HG03045 (cell line): ENCODE measurements around the gene SEC61A2.

Experiments used
- ATAC-seq: cut with Tn5 transposase; IDR thresholded peaks from one replicate; pipeline ENCODE4 v1.9.1; 2021; ENCODE audit warnings: mild to moderate bottlenecking, moderate library complexity; ENCODE audit not compliant: unreplicated experiment

SEC61A2 gene

DNA sequence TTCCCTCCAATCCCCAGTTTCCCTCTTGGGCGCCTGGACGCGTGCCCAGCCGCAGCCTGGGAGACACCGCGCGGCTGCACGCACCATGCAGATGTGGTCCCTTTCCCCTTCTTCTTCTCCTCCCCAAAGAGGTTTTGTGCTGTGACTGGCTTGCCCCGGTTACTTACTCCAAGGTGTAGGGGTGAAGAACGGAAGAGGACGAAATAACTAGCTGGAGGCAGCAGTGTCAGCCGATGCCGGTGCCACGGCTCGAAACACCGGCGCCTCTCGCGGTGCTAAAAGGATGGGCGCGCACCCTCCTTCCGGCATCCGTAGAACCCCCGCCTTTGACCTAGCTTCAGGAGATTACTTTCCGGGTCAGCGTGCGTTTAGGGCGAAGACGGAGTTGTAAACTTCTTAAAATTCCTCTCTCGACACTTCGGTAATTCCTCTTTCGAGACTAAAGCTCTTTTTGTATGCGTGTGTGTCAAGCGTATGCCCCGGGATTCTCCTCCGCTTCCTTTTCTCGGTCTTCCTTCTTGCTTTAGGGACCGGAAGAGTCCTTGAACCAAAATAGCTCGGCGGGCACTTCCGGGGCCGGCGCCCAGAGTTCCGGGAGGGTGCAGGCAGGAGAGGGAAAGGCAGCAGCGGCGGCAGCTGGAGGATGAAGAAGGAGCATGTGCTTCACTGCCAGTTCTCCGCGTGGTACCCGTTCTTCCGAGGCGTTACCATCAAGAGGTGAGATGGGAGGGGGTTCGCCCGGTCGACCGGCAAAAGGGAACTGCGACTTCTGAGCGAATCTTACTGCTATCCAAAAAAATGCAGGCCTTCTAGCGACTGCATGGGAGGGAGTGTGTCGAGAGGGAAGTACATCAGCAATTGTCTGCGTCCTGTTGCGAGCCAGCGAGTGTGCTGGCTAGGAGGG is 66.4 kb downstream of the SEC61A2 start, which contains the start of the genes CDC123 and NUDT5:
TSS of gene CDC123 (plus strand) at position 586 of the 904 bp plus-strand sequence. CDS start at position 644, 58 bp downstream.
TSS of gene NUDT5 (minus strand) at position 289 of the 904 bp plus-strand sequence. CDS start 9,600 bp downstream, outside the sequence.
- ATAC-seq = peak; percentile 91

DNA sequence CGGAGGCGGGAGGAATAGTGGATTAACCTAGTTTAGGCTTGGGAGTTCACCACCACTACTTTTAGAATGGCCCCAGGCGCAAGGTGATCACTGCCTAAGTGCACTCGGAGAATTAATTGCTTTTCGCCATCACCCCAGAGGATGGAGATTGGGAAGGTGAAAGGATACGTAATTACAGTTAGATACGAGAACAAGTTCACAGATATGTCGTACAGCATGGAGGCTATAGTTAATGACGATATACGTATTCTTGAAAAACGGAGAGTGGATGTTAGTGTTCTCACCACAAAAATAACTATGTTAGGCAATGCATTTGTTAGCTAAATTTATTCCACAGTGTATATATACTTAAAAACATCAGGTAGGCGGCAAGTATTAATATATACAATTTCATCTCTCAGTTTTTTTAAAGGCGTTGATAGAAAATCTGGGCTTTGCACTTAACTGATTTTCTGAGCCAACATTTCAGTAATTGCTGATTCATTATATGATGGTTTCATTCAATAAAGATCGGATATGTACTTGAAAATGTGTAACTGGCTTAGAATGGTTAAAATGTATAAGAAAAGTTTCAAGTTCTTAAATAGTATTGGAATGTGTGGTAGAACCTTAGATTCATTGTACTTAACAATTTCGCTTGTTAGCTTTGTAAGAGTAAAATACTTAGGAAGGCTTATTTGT is 67.2 kb downstream of the SEC61A2 start:
- ATAC-seq = no peak

DNA sequence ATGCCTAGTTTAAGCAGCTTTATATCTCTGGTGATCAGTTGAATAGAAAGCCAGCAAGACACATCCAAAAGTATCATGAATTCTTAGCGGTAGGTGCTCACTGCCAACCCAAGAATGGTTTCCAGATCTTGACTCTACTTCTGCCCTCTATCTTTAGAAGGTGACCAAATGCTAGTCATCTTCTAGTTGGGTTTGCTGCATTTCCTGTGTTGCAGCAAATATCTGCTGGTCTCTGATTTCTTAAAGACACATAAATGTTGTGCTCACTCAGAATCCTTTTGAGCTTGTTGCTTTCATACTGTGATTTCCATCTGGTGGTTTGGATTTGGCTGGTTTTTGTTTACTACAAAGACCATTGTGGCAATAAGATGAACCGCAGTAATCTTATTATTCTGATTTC is 68.7 kb downstream of the SEC61A2 start:
- no peak for ATAC-seq

DNA sequence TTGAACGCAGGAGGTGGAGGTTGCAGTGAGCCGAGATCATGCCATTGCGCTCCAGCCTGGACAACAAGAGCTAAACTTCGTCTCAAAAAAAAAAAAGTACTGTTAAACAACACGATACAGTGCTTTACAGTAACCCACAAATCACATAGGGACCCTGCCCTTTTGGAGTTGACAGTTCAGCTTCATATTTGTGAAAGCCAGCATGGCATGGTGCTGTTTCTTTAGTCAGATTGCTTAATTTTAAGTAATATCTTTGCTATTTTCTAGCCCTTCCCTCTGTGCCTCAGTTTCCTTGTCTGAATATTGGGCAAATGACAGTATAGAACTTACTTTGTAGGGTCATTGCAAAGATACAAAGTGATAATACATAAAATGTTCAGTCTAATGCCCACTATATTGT is 71.4 kb downstream of the SEC61A2 start:
- no peak for ATAC-seq

DNA sequence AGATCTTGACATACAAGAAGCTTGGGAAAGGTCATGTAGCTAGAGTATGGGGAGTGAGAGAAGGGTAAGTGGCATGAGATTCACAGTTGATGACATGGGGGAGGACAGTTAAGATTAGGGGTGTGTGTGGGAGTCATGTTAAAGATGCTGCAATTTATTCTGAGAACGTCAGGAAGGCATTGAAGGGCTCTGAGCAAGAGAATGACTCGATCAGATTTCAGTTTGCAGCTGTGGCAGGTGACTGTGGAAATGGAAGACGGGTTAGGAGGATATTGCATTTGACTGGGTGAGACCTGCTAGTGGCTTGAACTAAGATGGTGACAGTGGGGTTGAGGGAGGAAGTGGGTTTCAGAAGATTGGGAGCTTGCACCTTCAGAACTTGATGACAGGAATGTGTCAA is 72.1 kb downstream of the SEC61A2 start:
- no peak for ATAC-seq

DNA sequence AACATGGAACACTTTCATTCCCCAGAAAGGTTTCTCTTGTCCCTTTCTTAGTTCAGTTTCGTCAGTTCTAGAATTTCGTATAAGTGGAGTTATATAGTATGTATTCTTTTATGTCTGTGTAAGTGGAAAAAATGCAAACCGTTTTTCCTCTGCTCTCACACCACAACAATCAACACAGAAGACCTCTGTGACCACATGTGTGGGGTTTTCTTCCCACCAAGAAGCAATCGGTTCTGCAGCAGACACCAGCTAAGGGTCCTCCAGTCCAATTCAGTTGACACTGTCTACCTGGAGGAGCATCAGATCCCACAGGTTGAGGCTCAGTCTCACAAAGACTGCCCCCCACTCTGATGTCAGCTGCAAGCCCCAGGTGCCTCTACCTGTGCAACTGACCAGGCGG is 72.7 kb downstream of the SEC61A2 start:
- no peak for ATAC-seq

DNA sequence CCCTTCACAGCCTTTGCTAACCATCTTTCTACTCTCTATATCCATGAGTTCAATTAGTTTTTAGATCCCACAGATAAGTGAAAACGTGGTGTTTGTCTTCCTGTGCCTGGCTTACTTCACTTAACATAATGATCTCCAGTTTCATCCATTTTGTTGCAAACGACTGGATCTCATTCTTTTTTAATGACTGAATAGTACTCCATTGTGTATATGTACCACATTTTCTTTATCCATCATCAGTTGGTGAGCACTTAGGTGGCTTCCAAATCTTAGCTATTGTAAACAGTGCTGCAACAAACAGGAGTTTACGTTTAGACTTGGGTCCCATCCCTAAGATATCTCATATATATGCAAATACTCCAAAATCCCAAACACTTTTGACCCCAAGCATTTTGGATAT is 75.6 kb downstream of the SEC61A2 start:
- no peak for ATAC-seq

DNA sequence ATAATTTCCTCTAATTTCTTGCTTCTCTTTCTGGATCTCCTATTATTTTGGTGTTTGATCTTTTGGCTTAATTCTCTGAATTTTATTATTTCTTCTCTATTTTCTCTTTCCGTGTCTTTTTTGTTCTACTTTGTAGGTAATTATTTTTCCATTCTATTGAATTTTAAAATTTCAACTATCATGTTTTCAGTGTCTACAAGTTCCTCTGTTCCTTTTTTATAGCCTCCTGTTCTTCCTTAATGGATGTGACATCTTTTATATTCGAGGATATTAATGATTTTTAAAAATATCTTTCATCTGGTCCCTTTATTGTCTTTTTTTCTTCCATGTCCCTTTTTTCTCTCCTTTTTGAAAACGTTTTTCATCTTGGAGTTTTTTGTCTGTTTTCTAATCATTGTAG is 77.6 kb downstream of the SEC61A2 start:
- no peak for ATAC-seq

DNA sequence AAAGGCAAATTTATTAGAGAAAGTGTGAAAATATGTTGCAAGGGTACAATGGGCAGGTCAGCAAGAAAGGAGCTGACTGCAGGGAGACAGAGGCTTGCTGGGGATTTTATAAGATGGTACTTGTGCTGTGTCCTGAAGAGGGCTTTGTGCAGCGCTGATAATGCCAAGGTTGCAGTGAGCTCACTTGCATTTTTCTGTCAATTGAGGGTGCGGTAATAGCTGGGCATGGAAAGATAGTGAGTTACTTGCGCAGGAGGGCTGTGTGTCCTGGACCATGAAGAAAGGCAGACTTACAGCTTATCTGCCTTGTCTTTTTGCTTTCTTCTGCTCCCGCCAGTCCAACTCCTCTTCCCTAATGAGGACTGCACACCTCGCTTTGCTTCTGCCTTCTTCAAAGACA is 79.0 kb downstream of the SEC61A2 start:
- no peak for ATAC-seq

DNA sequence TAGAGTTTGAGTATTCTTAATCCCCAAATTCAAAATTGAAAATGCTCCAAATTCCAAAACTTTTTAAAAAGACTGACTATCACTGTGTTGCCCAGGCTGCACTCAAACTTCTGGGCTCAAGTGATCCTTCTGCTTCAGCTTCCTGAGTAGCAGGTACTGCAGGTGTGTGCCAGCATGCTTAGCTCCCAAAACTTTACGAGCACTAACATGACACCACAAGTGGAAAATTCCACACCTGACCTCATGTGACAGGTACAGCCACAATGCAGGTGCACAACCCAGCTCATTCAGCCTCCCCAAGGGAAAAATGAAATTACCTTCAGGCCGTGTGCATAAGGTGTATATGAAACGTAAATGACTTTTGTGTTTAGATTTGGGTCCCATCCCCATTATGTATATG is 83.0 kb downstream of the SEC61A2 start:
- ATAC-seq = no peak

DNA sequence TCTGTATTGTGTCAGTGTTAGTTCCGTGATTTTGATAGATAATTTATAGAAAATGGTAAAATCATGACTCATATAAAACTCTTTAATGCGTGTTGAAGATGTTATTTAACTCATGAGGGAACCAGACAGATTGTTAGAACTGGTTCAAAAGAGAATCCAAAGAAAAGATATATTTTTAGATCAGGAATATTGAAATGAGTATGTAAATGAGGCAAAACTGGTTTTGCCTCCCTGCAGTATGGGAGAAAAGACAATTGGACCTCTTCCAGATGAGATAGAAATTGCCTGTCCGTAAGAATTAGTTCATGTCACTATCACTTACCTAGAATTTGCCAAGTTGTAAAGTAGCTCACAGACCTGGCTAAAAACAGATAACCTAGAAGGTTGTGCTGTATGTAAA is 84.1 kb downstream of the SEC61A2 start:
- no peak for ATAC-seq

DNA sequence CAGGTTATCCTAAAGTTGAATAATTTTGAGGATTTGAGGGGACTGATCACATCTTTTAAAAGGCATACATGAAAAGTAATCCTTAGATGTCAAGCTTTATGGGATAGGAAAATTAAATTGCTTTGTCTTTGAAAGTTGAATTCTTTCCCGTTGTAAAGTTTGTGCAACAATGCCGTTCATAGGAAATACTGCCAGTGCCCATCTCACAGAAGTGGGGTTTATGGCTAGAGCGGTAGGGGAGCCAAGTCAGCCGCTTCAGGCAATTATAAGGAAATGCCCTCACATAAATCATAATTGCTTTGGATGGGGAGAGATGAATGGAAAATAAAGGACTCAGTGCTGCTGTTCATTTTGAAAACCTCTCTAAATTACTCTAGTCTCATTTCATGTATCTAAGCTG is 84.6 kb downstream of the SEC61A2 start:
- no peak for ATAC-seq

DNA sequence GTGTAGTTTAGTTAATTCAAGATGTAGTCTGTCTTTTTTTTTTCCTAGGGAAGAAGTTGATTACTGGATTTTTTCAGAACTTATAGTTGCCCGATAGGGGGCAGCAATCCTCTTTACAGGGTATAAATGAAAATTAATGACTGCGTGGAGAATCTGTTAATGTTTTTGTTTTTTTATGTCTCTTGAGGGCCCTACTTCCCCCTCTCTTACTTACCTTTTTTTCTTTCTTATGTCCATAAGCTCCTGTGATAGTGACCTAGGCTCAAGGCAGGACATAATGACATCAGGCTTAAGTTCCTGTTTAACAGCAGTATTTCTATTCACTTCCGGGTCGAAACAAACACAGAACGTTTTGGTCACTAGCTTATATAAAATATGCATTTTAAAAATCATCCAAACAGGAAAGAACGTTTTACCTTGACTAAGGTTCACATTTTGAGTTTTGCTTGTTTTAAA is 85.3 kb downstream of the SEC61A2 start:
- ATAC-seq = no peak
